Mesothelial cell of epicardium (in vitro differentiated cells): ENCODE measurements around the gene CA5A. TPM values are rescaled to one million over a fixed set of nuclear protein-coding genes. Genes with fewer than 3 reads are reported as not detected.

ENCODE experiments used
- DNase-seq, 2 experiments: peaks; one replicate each; pipeline ENCODE4 v3.0.0; 2021; ENCODE audit warnings: low spot score in 2 of 2; ENCODE audit not compliant: unreplicated experiment in 2 of 2
- H3K27ac Mint-ChIP-seq: 2 replicates; pipeline ENCODE4 v1.8.0; 2021; ENCODE audit warnings: mixed read lengths
- H3K27me3 Mint-ChIP-seq: 2 replicates; pipeline ENCODE4 v1.8.0; 2021; ENCODE audit warnings: low read depth, mixed read lengths
- H3K36me3 Mint-ChIP-seq: 2 replicates; pipeline ENCODE4 v1.8.0; 2021; ENCODE audit warnings: mixed read lengths
- H3K4me1 Mint-ChIP-seq: 2 replicates; pipeline ENCODE4 v1.8.0; 2021; ENCODE audit warnings: mixed read lengths
- H3K4me3 Mint-ChIP-seq: 2 replicates; pipeline ENCODE4 v1.8.0; 2021; ENCODE audit warnings: mild to moderate bottlenecking, moderate library complexity, mixed read lengths
- H3K9me3 Mint-ChIP-seq: 2 replicates; pipeline ENCODE4 v1.8.0; 2021; ENCODE audit warnings: mixed read lengths
- total RNA-seq: library from RNA; stranded (reverse); gene quantifications from 3 replicates; pipeline ENCODE4 v1.2.1, GENCODE V29; 2021
- TF ChIP-seq, protein P1 (sequence below): fragments of 200-600 bp; sonication (generic); IDR thresholded peaks from one replicate; pipeline ENCODE4 v1.5.0; 2021; ENCODE audit warnings: antibody characterized with exemption; ENCODE audit not compliant: unreplicated experiment

Gene CA5A
- total RNA-seq, 1 donor from 2014 or later, result not detected

DNA sequence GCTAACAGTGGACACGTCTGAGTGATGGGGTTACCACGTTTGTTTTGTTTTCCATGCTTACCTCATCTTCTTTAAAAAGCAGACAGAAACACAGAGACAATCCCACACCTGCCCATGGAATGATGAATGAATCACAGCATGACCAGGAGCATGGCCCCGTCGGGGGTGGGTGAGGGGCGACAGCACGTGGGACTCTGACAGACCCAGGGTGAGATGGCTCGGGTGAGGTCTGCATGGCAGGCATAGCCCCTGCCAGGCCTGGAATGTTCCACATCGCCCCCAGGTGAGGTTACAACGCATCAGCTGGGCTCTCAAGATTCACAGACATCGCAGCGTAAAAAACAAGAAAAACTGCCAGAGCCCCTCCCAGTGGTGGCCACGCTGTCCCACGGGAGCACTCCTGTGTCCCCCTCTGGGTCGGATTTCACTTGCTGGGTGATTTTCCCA lies 85.2 kb downstream of the CA5A start:
- peaks cover 59% of the 10 kb centered on the region for H3K4me1 Mint-ChIP-seq
- H3K4me3 Mint-ChIP-seq, result no peak overlapping the region
- DNase-seq, result no peak
- no peaks in the 10 kb centered on the region for H3K36me3 Mint-ChIP-seq
- peak overlapping the region; percentile 47 for H3K27ac Mint-ChIP-seq
- no peaks in the 10 kb centered on the region for H3K9me3 Mint-ChIP-seq
- TF ChIP-seq, protein P1, sequence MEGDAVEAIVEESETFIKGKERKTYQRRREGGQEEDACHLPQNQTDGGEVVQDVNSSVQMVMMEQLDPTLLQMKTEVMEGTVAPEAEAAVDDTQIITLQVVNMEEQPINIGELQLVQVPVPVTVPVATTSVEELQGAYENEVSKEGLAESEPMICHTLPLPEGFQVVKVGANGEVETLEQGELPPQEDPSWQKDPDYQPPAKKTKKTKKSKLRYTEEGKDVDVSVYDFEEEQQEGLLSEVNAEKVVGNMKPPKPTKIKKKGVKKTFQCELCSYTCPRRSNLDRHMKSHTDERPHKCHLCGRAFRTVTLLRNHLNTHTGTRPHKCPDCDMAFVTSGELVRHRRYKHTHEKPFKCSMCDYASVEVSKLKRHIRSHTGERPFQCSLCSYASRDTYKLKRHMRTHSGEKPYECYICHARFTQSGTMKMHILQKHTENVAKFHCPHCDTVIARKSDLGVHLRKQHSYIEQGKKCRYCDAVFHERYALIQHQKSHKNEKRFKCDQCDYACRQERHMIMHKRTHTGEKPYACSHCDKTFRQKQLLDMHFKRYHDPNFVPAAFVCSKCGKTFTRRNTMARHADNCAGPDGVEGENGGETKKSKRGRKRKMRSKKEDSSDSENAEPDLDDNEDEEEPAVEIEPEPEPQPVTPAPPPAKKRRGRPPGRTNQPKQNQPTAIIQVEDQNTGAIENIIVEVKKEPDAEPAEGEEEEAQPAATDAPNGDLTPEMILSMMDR, result no peak
- no peaks in the 10 kb centered on the region for H3K27me3 Mint-ChIP-seq

DNA sequence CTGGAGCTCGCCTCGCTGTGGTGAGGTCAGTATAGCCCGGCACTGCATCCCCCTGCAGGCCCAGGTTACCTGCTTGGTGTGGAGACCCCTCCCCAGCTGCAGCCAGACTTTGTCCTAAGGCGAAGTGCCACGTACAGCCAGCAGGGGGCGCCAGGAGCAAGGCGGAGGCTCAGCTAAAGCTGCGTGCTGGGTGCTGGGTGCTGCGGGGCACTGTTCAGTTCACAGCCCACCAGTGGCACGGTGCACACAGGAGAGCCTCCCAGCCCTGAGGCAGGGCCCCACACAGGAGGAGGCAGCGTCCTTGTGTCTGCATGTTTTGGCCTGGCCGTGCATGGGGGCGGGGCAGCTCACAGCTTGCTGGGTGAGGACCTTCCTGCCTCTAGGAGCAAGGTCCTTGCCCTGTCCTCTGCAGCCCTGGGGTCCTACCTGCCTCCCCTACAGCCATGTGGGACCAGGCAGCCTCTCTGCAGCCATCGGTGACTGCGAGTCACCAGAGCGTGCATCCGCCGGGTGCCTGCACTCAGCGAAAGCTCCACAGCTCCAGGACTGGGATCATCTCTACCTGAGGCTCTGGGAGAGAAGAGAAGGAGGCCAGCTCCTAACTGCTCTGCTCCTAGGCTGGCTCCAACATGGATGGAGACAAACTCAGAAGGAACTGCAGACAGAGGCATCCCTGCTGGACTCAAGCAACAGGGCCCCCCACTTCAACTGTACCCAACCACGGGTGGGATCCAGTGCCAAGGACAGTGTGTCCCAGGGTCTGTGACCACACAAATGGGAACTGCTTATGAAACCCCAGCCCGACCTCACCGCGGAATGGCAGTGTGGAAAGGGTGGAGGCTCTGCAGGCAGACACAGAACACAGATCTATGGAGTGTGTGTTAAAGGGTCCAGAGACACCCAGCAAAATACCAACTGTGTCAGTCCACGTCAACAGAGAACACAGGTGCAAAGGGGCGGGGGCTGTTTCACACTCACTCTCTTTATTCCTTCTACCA lies 86.0 kb downstream of the CA5A start:
- Mint-ChIP-seq H3K4me3 (no peak overlapping the region), H3K27me3 (no peaks in the 10 kb centered on the region), H3K36me3 (no peaks in the 10 kb centered on the region), H3K4me1 (peaks cover 50% of the 10 kb centered on the region), H3K27ac (peak overlapping the region; percentile 47), H3K9me3 (no peaks in the 10 kb centered on the region)
- TF ChIP-seq, protein P1, result peak; percentile 94
- DNase-seq, result peak; percentile 63 to 87

DNA sequence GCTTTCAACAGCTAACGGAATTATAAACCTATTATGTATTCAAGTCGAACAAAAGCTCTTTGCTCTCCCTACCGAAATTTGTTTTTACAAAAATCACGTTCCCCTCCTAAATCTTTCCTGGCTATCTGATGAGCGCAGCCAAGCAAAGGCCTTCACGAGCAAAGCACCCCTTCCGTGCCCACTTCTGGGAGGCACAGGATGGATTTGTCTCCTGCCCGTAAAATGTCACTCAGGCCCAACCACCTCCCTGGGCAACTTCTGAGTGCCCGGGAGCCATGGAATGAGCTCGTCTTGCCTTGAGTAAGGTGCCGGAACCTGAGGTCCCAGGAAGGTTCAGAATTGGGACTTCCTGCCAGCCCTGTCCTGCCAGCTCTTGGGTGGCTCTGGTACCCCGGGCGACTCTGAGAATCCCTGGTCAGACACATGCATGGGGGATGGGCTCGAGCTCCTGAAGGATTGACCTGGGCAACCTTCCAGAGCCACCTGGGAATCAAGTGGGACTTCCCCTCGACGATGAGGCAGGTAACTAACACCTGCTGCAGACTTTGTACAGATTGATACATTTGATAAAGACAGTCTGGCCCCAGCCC lies 86.8 kb downstream of the CA5A start:
- no peak overlapping the region for H3K27ac Mint-ChIP-seq
- TF ChIP-seq, protein P1, result no peak

DNA sequence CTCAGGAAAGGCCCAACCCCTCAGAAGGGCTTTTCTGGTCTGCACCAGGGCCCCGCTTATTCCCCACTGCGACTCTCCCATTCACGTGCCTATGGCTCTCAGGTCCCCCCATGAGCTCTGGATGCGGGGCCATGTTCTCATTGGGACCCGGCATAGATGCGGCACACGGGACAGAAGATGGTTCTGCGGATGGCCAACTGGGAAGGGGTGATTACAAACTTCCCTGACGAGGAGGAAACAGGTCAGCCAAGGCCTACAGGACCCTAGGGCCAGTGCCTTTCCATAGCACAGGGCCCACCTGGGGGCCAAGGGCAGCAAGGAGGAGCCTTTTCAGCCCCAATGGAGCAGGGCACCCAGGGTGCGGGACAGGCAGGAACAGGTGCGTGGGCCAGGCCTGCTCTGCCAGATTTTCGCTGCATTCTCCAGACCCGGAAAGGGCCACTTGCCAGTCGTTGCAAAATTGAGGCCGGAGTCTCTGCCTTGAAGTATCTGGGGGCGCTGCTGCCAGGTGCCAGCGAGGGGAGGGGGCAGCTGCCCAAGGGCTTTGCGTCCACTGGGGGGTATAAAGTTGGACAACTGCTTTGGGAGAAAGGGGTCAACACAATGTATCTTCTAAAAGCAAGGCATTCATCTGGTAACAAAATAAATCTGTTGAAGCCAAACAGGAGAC lies 87.5 kb downstream of the CA5A start:
- Mint-ChIP-seq H3K4me1 (peaks cover 45% of the 10 kb centered on the region), H3K9me3 (no peaks in the 10 kb centered on the region), H3K27me3 (no peaks in the 10 kb centered on the region), H3K27ac (no peak overlapping the region), H3K4me3 (no peak overlapping the region), H3K36me3 (no peaks in the 10 kb centered on the region)
- DNase-seq, result no peak
- TF ChIP-seq, protein P1, result no peak

More for the DNA sequence above, 86.8 kb downstream of the CA5A start:
- no peak overlapping the region for H3K4me3 Mint-ChIP-seq
- no peaks in the 10 kb centered on the region for H3K27me3 Mint-ChIP-seq
- H3K36me3 Mint-ChIP-seq, result no peaks in the 10 kb centered on the region
- no peak for DNase-seq
- H3K9me3 Mint-ChIP-seq, result no peaks in the 10 kb centered on the region
- H3K4me1 Mint-ChIP-seq, result peaks cover 50% of the 10 kb centered on the region

DNA sequence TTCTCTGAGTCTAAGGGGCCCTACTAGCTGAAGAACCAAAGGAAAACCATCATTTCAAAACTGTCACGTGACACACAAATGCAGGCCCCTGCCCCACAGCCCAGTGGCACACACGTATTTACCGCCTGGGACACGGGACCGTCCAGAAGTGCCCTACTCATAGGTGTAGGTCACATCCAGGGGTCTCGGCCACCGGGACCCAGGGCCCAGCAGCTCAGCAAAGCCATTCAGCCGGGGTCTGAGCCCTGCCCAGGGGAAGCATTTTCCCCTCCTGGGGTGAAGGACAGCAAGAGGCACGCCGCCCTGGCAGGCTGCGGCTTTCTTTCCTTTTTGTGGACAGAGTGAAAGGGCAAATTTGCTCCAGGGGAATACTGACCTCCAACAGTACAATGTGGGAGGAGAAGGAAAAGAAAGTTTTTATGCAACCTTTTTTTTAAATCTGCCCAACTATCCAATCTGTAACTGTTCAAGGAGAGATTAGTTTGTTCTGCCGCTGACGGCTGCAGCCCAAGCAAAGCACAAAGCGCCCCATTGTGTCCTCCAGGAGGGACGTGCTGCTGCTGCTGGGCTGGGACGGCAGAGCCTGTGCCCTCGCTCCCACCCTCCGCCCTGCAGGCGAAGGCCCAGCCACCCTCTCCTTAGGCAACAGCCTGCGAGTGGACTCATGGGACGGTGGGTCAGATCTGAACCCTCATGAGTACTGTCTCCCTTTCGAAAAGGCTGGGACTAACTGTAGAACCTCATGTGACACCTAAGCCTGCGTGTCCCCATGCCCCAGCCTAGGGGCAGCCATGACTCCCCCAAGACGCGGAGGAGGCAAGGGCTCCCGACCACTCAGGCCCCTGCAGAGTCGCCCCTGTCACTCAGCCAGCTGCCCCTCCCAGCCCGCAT lies 88.3 kb downstream of the CA5A start:
- TF ChIP-seq, protein P1, result no peak
- H3K4me1 Mint-ChIP-seq, result peaks cover 38% of the 10 kb centered on the region
- no peaks in the 10 kb centered on the region for H3K9me3 Mint-ChIP-seq
- DNase-seq, result no peak
- H3K36me3 Mint-ChIP-seq, result no peaks in the 10 kb centered on the region
- no peaks in the 10 kb centered on the region for H3K27me3 Mint-ChIP-seq
- no peak overlapping the region for H3K4me3 Mint-ChIP-seq
- no peak overlapping the region for H3K27ac Mint-ChIP-seq
